Inferior parietal cortex (tissue), 1 donor: ENCODE results near the gene SPATA31D3.
"Not testable (repeated sequence)": the region's sequence is repeated elsewhere in the genome, so short reads cannot be mapped to it uniquely, and the experiment has no call there.

Experiments
- DNase-seq: peaks from one replicate; pipeline ENCODE4 v3.0.0-alpha.2; 2016; ENCODE audit errors: extremely low spot score

SPATA31D3 gene

DNA sequence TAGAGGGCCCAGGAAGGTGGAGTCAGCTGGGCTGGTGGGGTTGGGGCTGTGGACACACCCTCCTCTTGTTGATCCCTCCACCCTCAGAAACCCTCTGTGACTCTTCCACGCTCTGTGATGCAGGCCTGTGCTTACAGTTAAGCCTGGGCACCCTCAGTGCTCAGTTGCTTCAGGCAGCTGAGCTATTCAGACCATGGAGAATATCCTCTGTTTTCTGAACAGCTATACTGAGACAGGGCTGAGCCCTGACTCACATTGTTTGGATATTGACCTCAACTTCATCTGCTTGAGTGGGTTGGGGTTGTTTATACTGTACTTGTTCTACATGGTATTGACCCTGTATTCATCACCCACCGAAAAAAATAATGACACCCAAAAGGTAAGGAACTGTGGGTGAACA lies at the start of gene SPATA31D3:
Gene SPATA31D3, plus strand, starts transcription at position 108 of the 400 bp plus-strand sequence. Its CDS starts 86 bp downstream, at position 194.
- not testable (repeated sequence) for DNase-seq

DNA sequence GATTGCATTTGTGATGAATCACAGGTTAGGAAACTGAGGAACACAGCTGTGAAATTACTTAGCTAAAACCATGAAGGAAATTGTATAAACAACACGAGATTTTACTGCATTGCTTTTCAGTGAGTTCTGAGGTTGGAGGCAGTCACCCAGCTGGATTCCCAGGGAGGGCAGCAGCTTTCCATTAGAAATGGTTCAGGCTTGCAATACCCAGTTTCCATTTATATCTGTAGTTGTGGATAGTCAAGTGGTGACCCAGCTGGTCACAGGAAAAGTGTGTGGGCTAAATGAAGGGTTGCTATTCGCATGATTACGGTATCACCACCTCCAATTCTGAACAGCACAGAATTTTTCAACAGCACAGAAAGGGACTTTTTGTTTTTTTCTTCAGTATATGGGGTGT lies 49.4 kb upstream of the SPATA31D3 start:
- DNase-seq: no peak

DNA sequence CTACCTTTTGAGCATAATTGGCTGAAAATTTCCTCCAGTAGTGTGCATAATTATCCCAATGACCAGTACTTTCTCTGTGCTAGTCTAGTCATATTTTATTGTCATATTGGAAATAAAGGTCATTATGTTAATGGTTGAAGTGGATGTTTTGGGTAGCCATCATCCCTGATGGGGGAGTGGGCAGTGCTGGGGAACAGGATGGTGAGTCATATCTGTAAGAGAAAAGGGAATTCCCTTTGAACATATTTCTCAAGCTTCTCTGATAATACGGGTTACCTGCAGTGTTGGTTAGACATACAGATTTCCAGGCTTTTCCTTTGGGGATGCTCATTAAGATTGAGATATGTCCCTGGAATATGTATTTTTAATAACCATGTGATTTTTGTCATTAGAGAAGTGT lies 48.4 kb upstream of the SPATA31D3 start:
- DNase-seq: no peak

DNA sequence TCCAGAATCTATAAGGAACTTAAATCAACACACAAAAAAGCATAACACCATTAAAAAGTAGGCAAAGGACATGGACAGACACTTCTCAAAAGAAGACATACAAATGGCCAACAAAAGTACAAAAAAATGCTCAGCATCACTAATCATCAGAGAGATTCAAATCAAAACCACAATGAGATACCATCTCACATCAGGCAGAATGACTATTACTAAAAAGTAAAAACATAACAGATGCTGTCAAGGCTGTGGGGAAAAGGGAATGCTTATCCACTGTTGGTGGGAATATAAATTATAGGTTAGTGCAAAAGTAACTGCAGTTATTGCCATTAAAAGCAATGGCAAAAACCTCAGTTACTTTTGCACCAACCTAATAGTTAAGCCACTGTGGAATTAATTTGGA lies 47.2 kb upstream of the SPATA31D3 start:
- no peak for DNase-seq

DNA sequence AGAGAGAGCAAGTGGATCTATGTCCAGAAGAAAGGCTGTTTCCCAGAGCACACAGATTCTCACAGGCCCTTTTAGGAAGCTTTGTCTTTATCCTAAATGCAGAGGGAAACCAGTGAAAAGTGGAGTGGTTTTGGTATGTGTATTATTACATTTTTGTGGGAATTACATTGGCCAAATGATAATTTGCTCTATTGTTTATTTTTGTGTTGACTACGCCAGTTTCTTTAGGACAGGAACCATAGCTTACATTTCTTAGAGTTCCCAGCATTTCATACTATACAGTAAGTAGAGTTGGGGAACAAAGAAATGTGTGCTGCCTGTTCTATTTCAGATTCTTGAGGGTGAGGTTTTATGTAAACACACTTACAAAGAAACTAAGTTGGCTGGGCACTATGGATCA lies 44.4 kb upstream of the SPATA31D3 start:
- DNase-seq: no peak

DNA sequence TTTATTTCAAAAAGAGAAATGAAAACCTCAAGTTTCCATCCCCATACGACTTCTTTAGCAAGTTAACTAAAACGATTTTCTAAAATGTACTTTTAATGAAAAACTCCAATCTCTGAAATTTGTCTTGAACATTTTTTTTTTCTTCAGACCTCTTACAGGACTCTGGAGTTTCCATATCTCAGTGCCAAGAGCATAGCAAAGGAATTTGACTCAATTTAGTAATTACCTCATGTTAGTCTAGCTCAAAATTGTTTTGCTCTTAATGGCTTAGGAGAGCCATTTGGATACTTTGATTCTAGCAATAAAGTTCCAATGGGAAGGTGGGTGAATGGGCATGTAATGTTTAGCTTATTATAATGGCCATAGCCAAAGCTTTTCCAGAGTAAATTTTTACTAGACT lies 41.1 kb upstream of the SPATA31D3 start:
- DNase-seq: no peak

DNA sequence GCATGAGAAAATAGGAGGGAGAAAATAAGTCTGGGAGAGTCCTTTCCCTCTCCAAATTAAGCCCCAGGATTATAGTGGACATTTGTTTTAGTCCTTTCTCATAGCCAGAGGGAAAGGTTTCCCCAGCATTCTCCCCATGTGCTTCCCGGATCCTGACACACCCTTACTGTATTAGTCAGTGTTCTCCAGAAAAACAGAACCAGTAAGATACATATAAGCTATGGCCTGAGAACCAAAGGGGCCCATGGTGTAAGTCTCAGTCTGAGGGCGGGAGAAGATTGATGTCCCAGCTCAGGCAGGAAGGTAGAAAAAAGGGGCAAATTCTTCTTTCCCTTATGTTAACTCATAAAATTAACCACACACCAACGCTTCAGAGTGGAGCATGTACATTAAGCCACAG lies 40.7 kb upstream of the SPATA31D3 start:
- DNase-seq: no peak

DNA sequence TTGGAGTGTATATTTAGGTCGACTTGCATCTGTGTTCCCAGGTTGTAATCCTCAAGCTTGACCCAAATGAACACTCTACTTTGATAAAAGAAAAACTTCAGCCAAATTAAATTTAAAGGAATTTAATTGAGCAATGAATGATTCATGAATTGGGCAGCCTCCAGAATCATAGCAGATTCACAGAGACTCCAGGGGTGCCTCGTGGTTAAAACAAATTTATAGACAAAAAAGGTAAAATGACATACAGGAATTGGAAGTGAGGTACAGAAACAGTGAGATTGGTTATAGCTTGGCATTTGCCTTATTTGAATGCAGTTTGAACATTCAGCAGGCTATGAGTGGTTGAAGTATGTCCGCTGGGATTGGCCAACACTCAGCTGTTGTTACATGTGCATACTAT lies 36.6 kb upstream of the SPATA31D3 start:
- DNase-seq: no peak

DNA sequence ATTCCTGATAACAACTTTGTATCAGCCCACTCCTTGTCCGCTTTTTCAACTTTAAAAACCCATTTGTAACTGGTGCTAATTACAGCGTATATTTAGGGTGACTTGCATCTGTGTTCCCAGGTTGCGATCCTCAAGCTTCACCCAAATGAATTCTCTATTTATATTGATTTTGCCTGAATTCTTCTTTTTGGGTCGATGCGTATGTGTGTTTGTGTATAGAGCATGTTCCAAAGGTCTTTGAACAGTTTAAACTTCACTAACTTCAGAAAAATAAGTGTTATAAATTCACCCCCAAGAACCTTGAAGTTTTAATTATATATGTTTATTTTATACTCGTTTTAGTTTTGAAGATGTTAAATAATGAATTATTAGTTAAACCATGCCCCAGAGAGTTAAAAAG lies 31.2 kb upstream of the SPATA31D3 start:
- no peak for DNase-seq

DNA sequence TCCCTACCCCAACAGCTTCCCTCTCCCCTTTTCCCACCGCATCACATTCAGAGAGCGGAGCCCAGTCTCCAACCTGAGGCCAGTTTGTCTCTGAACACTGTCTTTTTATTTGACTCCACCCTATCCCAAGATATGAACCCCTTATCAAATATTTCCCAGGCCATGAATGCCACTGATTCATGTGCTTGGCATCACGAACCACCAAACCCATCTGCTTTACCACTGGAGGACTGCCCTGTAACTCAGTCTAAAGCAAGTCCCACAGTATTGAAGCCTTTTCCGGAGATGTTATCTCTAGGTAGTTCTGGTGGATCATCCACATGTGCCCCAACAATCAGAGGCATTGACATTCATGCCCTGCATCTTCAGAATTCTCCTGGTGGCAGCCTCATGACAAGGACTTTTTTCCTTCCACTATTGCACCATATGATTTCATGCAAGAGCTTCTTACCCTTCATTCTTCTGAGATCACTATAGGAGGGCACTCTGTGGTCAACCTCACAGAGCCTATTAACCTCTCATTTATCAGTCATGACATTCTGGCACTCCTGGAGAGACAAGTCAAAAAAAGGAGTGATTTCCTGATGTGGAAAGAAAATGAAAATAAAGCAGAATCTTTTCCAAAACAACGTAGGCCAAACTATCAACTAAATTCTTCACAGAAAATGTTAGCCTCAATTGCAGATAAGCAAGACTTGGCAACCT lies 27.3 kb upstream of the SPATA31D3 start:
- no peak for DNase-seq

DNA sequence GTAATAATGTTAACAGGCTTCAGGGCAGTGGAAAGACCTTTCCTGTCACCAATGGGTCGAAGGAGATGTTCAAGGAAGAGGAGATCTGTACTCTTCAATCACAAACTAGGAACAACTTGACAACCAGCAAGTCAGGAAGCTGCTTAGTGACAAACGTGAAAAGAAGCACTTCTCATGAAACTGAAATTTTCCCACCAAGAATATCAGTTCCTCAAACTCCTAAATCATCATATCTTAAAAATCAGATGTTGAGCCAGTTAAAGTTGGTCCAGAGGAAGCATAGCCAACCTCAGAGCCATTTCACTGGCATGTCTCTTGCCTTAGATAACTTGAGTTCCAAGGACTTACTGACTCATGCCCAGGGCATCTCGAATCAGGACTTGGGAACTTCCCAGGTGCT lies 24.8 kb upstream of the SPATA31D3 start:
- not testable (repeated sequence) for DNase-seq

DNA sequence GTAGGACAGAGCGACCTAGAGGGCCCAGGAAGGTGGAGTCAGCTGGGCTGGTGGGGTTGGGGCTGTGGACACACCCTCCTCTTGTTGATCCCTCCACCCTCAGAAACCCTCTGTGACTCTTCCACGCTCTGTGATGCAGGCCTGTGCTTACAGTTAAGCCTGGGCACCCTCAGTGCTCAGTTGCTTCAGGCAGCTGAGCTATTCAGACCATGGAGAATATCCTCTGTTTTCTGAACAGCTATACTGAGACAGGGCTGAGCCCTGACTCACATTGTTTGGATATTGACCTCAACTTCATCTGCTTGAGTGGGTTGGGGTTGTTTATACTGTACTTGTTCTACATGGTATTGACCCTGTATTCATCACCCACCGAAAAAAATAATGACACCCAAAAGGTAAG lies 15.0 kb upstream of the SPATA31D3 start, which contains the start of gene SPATA31D4:
Gene SPATA31D4, plus strand, starts transcription at position 124 of the 400 bp plus-strand sequence. Its CDS starts 86 bp downstream, at position 210.
- not testable (repeated sequence) for DNase-seq

DNA sequence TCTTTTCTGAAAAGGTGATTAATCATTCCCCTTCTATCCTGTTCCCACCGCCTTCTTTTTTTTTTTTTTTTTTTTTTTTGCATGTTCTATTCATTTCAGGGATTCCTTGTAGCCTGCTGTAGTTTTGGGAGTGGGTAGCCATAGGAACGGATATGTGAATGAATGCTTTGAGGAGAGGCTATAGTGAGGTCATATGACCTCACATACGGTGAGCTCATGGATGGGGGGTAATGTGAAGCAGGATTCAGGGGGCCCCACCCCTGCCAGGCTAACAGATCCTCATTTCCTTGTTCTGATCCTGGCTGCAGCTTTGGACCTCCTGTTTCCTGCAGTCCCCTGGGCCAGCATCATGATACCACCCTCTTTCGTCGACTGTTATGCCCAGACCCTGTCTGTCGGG lies 13.2 kb upstream of the SPATA31D3 start:
- DNase-seq: not testable (repeated sequence)

DNA sequence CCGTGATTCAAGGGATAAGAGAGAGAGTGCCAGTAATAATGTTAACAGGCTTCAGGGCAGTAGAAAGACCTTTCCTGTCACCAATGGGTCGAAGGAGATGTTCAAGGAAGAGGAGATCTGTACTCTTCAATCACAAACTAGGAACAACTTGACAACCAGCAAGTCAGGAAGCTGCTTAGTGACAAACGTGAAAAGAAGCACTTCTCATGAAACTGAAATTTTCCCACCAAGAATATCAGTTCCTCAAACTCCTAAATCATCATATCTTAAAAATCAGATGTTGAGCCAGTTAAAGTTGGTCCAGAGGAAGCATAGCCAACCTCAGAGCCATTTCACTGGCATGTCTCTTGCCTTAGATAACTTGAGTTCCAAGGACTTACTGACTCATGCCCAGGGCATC lies 9.8 kb upstream of the SPATA31D3 start:
- DNase-seq: not testable (repeated sequence)

DNA sequence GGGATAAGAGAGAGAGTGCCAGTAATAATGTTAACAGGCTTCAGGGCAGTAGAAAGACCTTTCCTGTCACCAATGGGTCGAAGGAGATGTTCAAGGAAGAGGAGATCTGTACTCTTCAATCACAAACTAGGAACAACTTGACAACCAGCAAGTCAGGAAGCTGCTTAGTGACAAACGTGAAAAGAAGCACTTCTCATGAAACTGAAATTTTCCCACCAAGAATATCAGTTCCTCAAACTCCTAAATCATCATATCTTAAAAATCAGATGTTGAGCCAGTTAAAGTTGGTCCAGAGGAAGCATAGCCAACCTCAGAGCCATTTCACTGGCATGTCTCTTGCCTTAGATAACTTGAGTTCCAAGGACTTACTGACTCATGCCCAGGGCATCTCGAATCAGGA lies 5.3 kb downstream of the SPATA31D3 start:
- not testable (repeated sequence) for DNase-seq

DNA sequence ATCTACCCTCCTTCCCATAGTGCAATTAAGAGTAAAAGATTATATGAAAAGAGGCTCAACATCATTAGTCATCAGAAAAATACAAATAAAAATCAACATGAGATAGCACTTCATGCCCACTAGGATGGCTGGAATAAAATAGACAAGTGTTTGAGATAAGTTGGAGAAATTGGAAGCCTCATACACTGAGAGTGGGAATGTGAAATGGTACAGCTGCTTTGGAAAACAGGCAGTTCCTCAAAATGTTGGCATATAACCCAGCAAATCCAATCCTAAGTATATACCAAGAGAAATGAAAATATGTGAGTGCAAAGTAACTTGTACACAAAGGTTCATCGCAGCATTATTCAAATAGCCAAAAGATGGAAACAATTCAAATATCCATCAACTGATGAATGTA lies 9.8 kb downstream of the SPATA31D3 start:
- DNase-seq: no peak

DNA sequence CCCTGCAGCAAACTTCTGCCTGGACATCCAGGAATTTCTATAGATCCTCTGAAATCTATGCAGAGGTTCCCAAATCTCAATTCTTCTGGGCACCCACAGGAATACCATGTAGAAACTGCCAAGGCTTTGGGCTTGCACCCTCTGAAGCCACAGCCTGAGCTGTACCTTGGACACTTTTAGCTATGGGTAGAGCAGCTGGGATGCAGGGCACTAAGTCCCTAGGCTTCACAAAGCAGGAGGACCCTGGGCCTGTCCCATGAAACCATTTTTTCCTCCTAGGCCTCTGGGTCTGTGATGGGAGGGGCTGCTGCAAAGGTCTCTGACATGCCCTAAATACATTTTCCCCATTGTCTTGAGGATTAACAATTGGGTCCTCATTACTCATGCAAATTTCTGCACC lies 12.3 kb downstream of the SPATA31D3 start:
- no peak for DNase-seq

DNA sequence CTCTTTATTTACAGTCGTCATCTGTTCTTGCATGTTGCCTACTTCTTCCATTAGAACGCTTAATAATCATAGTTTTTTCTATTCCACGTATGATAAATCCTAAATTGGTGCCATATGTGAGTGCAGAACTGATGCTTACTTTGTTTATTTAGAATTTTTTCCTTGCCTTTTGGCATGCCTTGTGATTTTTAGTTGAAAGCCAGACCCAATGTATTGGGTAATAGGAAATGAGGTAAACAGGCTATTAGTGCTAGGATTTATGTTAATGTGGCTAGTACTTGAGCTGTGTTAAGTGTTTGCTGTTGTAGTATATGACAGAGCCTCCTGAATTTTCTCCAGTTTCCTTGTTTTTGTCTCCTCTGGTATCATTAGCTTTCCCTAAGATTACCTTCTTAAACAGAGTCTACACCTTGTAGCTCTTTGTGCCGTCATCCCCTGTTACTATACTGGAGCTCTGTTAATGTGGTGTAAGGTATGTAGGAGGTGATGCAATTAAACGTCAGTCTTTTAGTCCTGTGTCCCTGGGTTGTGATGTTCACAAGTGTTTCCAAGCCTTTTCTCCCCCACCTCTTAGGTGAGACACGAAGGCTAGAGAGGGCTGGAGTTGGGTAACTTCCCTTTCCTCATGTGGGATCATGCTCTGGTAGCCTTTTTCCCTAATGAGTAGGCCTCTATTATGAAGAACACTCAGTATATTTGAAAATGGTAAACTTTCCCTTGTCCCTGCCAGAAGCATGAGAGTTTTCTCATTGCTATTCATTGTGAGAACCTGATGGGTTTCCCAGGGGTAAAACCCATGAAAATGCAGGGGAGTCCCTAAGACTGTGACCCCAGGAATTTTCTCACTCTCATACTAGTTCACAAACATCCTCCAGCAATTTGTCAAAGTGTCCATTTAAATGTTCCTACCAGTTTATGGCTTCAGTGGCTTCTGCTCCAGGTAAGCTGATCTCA lies 21.2 kb downstream of the SPATA31D3 start:
- no peak for DNase-seq

DNA sequence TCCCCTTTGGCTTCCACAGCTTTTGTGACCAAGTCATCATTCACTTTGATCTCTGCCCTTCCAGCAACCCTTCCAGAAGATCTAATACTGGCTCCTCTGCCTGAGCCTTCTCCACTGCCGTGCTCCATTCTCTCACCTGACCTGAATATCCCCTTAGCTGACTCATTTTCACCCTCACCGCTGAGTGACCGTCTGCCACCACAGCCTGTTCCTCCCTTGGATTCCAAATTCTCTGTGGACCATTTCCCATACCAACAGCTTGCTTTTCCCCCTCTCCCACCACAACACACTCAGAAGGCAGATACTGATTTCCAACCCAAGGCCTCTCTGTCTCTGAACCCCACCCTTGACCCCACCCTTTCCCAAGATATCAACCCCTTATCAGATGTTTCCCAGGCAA lies 24.7 kb downstream of the SPATA31D3 start:
- DNase-seq: no peak

DNA sequence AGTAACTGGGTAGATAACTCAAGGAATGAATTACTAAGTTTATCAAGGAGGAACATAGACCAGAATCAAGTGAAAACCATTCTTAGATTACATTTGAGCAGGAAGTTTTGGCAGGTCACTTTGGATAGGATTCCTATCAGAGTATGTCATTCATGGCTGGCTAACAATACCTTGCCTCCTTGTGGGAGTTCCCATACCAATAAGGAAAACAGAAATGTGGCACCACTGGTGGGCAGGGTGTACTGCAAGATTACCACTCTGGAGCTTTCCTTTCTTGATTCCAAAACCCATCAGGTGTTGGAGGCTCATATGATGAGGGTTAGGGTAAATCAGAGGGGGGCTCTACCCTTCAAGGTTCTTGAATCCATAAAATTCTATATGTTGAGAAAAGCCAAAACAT lies 26.7 kb downstream of the SPATA31D3 start:
- DNase-seq: no peak

DNA sequence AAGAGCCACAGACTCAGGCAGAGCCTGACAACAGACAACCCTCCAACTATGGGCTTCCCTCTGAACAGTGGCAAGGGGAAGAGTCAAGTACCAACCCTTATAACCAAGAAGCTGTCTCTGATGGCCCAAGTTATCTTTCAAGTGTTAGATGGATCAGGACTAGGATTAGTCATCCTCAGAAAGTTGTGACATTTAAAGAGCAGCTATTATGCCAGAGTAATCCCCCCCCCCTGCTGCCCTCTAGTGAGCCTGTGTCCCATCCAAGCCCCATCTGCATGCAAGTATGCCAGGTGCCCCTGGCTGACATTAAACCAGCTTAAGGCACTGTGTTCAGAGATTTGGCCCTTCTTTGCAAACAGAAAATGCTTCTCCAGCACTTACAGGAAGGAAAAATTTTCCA lies 28.4 kb downstream of the SPATA31D3 start:
- DNase-seq: no peak

DNA sequence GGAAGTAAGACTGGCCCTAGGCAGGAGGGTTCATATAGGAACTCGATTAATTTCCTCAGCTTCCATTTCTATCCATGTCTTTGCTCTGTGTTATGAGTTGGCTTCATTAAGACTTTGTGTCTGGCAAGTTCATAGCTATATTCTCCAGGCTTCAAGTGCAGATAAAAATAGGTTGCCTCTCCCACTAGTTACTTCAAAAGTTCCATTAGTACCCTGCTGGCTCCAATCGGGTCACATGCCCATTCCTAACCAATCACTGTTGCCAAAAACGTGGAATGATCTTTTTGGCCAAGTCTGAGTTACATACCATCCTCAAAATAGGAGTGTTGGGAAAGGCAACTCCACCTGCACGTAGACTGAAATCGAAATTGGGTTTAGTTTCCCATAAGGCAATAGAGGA lies 31.5 kb downstream of the SPATA31D3 start:
- no peak for DNase-seq

DNA sequence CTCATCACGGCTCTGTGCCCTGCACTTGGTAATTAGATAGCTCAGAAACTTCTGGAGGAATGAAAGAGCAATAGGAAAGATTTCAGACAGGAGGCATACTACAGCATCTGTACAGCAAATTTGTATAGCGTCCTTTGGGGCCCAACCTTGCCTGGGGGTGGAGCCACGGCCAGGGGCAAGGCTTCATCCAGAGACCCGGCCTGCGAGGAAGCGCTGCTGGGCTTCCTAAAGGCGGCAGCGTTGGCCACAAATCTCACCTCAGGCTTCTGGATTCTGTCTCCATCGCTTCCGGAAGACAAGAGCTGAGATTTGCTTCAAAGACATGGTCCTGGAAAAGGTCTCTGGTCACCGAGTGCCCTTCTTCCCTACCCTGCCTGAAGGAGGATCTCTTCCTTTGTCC lies 33.1 kb downstream of the SPATA31D3 start:
- DNase-seq: no peak
